Activated naive CD8-positive, alpha-beta T cell treated with anti-CD3 and anti-CD28 coated beads for 36 hours (primary cell): ENCODE results near the gene CFAP47. TPM values are rescaled to one million over a fixed set of nuclear protein-coding genes. Genes with fewer than 3 reads are reported as not detected.
"Not testable (repeated sequence)": the region's sequence is repeated elsewhere in the genome, so short reads cannot be mapped to it uniquely, and the experiment has no call there.

Source experiments
- DNase-seq: peaks from one replicate; pipeline ENCODE4 v3.0.0; 2021
- H3K27ac Mint-ChIP-seq: one replicate; pipeline ENCODE4 v1.8.0; 2022; ENCODE audit warnings: mild to moderate bottlenecking, moderate library complexity, mixed read lengths
- H3K27me3 Mint-ChIP-seq: one replicate; pipeline ENCODE4 v1.8.0; 2022; ENCODE audit warnings: mild to moderate bottlenecking, mixed read lengths
- H3K36me3 Mint-ChIP-seq: one replicate; pipeline ENCODE4 v1.8.0; 2021; ENCODE audit warnings: mild to moderate bottlenecking, mixed read lengths
- H3K4me1 Mint-ChIP-seq: one replicate; pipeline ENCODE4 v1.8.0; 2021; ENCODE audit warnings: mixed read lengths
- H3K4me3 Mint-ChIP-seq: one replicate; pipeline ENCODE4 v1.8.0; 2022; ENCODE audit warnings: mild to moderate bottlenecking, moderate library complexity, mixed read lengths
- H3K9me3 Mint-ChIP-seq: one replicate; pipeline ENCODE4 v1.8.0; 2022; ENCODE audit warnings: mixed read lengths
- total RNA-seq, 2 experiments: library from RNA; stranded (reverse); gene quantifications; one replicate each; pipeline ENCODE4 v1.2.3, GENCODE V29; 2021

The CFAP47 gene
- total RNA-seq, 2 experiments from 2014 or later: not detected

GRCh38 chrX:36159254-36159653, 239.7 kb downstream of the CFAP47 start:
- Mint-ChIP-seq H3K27ac (no peak overlapping the region), H3K36me3 (no peaks in the 10 kb centered on the region), H3K27me3 (no peaks in the 10 kb centered on the region), H3K4me3 (no peak overlapping the region), H3K9me3 (no peaks in the 10 kb centered on the region), H3K4me1 (no peaks in the 10 kb centered on the region)
- no peak for DNase-seq

DNA sequence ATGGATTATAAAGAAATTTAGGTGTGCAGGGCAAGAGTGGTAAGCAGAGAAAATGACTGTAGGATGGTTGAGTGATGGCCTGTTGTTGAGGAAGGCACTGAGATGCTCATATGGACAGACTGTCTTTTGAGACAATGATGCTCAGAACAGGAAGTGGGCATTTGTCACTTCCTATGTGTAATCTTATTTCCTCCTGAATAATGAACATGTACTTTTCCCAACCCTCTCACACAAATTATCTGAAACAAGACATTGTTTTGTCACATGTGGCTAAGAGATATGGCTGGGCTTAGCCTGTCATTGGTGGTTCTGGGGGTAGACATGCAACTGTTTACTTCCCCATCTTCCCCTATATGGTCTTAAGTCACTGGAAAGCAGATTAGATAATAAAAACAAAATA, 240.5 kb downstream of the CFAP47 start:
- Mint-ChIP-seq H3K4me1 (no peaks in the 10 kb centered on the region), H3K27ac (no peak overlapping the region), H3K4me3 (no peak overlapping the region), H3K27me3 (no peaks in the 10 kb centered on the region), H3K9me3 (no peaks in the 10 kb centered on the region), H3K36me3 (no peaks in the 10 kb centered on the region)
- no peak for DNase-seq

- Mint-ChIP-seq H3K4me1 (no peaks in the 10 kb centered on the region), H3K27me3 (no peaks in the 10 kb centered on the region), H3K4me3 (no peak overlapping the region), H3K36me3 (no peaks in the 10 kb centered on the region), H3K27ac (no peak overlapping the region), H3K9me3 (no peaks in the 10 kb centered on the region)
- no peak for DNase-seq
These were observed 279.0 kb downstream of the CFAP47 start for GRCh38 chrX:36198575-36198974.

DNA sequence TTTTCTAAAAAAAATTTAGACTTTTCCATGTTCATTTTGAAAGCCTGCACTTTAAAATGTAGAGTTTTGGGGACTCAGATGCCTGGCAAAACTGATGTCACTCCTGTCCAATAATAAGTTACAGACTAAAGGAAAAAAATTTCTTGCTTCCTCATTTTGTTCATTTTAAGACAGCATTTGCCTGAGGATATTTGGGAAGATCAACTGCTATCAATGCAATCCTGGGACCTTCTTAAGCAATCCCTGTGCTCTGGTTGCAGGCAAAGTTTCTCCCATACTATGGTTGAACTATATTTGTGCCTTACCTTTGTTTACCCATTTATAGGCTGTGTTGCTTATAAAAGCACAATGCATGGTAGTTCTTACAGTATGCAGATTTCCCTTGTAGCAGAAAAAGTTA, 280.4 kb downstream of the CFAP47 start:
- no peaks in the 10 kb centered on the region for H3K27me3 Mint-ChIP-seq
- H3K9me3 Mint-ChIP-seq: no peaks in the 10 kb centered on the region
- DNase-seq: no peak
- H3K4me1 Mint-ChIP-seq: no peaks in the 10 kb centered on the region
- H3K36me3 Mint-ChIP-seq: no peaks in the 10 kb centered on the region
- H3K4me3 Mint-ChIP-seq: no peak overlapping the region
- H3K27ac Mint-ChIP-seq: no peak overlapping the region

DNA sequence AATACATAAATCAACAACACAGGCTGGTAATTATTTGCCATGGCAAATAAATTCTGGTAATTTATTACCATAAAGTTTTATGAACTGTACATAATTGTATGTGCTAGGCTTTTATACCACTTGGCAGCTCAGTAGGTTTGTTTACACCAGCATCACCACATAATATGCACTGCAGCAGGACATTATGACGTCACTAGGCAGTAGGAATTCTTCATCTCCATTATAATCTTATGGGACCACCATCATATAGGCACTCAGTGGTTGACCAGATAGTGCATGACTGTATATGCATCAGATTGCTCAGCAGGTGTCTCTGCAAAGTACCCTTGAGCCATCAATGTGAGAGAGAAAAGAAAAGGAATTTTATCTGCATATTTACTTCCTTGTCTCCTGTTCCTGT, 295.4 kb downstream of the CFAP47 start:
- H3K4me1 Mint-ChIP-seq: no peaks in the 10 kb centered on the region
- H3K36me3 Mint-ChIP-seq: no peaks in the 10 kb centered on the region
- DNase-seq: no peak
- H3K9me3 Mint-ChIP-seq: no peaks in the 10 kb centered on the region
- no peak overlapping the region for H3K4me3 Mint-ChIP-seq
- no peaks in the 10 kb centered on the region for H3K27me3 Mint-ChIP-seq
- no peak overlapping the region for H3K27ac Mint-ChIP-seq

GRCh38 chrX:36218801-36219200, 299.3 kb downstream of the CFAP47 start:
- Mint-ChIP-seq H3K4me3 (no peak overlapping the region), H3K27me3 (no peaks in the 10 kb centered on the region), H3K9me3 (no peaks in the 10 kb centered on the region), H3K27ac (no peak overlapping the region), H3K36me3 (no peaks in the 10 kb centered on the region), H3K4me1 (no peaks in the 10 kb centered on the region)
- no peak for DNase-seq

DNA sequence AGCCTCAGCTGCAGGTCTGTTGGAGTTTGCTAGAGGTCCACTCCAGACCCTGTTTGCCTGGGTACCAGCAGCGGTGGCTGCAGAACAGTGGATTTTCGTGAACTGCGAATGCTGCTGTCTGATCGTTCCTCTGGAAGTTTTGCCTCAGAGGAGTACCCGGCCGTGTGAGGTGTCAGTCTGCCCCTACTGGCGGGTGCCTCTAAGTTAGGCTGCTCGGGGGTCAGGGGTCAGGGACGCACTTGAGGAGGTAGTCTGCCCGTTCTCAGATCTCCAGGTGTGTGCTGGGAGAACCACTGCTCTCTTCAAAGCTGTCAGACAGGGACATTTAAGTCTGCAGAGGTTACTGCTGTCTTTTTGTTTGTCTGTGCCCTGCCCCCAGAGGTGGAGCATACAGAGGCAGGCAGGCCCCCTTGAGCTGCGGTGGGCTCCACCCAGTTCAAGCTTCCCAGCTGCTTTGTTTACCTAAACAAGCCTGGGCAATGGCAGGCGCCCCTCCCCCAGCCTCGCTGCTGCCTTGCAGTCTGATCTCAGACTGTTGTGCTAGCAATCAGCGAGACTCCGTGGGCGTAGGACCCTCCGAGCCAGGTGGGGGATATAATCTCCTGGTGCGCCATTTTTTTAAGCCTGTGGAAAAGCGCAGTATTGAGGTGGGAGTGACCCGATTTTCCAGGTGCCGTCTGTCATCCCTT, 315.4 kb downstream of the CFAP47 start:
- H3K9me3 Mint-ChIP-seq, H3K27ac Mint-ChIP-seq, H3K27me3 Mint-ChIP-seq, H3K4me1 Mint-ChIP-seq, DNase-seq, H3K4me3 Mint-ChIP-seq, H3K36me3 Mint-ChIP-seq: not testable (repeated sequence)

DNA sequence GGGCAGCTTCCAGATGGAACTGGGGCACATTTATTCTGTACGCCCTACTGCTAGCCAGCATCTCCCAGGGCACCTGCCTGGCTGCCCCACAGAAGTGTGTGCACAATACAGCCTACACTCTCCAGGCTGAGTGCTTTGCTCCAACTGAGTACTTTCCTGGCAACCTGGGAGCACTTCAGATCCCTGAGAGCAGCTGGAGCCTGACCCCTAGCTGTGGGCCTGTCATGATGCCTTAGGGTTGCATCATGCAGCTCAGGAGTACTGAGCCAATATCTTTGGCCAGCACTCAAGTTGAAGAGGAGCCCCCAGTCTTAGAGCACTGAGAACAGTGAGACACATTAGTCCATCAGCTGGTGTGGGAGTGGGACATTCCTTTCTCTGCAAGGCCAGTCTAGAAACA, 321.9 kb downstream of the CFAP47 start:
- Mint-ChIP-seq H3K4me3 (no peak overlapping the region), H3K36me3 (no peaks in the 10 kb centered on the region), H3K4me1 (no peaks in the 10 kb centered on the region), H3K9me3 (no peaks in the 10 kb centered on the region), H3K27me3 (no peaks in the 10 kb centered on the region), H3K27ac (no peak overlapping the region)
- DNase-seq: no peak

GRCh38 chrX:36266155-36266554, 346.6 kb downstream of the CFAP47 start:
- no peak for DNase-seq
- Mint-ChIP-seq H3K9me3 (peaks cover 2% of the 10 kb centered on the region), H3K27me3 (no peaks in the 10 kb centered on the region), H3K27ac (no peak overlapping the region), H3K36me3 (no peaks in the 10 kb centered on the region), H3K4me1 (no peaks in the 10 kb centered on the region), H3K4me3 (no peak overlapping the region)

DNA sequence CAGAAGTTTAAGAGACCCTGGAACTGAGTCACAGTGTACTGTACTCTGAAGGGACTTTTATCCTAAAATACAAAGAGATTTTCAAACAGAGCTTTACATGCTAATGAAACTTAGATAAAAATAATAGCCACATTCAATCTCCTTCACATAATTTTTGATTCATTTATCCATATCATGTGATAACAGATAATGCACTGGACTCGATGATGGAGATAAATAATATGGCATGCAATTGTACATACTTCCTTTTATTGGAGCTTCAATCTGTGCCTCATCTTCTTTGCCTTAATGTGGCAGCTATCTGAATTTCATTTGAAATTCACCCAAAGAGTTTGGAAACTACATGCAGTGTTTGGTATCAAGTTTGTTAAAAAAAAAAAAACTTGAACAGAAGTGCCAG, 390.6 kb downstream of the CFAP47 start:
- DNase-seq: no peak

DNA sequence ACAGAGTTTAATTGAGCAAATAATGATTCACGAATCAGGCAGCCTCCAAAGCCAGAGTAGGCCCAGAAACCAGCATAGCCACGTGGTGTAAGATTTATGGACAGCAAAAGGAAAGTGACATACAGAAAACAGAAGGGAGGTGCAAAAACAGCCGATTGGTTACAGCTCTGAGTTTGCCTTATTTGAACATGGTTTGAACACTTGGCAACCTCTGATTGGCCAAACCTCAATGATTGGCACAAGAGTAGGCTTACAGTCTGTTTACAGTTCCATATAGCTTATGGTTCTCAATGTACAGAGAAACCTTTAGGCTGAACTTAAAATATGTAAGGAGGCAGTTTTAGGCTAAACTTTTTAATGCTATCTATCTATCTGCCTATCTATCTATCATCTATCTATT, 394.8 kb downstream of the CFAP47 start:
- H3K27me3 Mint-ChIP-seq: no peaks in the 10 kb centered on the region
- no peaks in the 10 kb centered on the region for H3K36me3 Mint-ChIP-seq
- H3K27ac Mint-ChIP-seq: no peak overlapping the region
- no peak for DNase-seq
- no peaks in the 10 kb centered on the region for H3K9me3 Mint-ChIP-seq
- H3K4me1 Mint-ChIP-seq: no peaks in the 10 kb centered on the region
- H3K4me3 Mint-ChIP-seq: no peak overlapping the region

More for the DNA sequence above, 390.6 kb downstream of the CFAP47 start:
- no peaks in the 10 kb centered on the region for H3K9me3 Mint-ChIP-seq
- no peaks in the 10 kb centered on the region for H3K27me3 Mint-ChIP-seq
- no peak overlapping the region for H3K4me3 Mint-ChIP-seq
- no peak overlapping the region for H3K27ac Mint-ChIP-seq
- no peaks in the 10 kb centered on the region for H3K4me1 Mint-ChIP-seq
- no peaks in the 10 kb centered on the region for H3K36me3 Mint-ChIP-seq

DNA sequence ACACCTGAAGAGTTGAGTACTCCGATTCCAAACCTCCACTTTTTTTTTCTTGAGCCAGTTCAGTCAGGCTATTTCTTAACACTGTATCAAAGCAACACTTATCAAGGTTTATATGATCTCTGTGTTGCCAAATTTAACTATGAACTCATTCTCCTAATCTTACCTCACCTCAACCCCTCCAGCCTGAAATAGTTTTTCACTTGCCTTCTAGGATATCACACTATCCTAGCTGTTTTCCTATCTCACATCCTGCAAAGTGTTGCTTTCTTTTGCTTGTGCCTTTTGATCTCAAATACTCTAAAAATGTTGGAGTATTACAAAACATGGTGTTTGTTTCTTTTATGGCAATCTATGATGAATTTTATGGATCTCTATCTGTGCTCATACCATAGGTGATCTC, 415.0 kb downstream of the CFAP47 start:
- Mint-ChIP-seq H3K27ac (no peak overlapping the region), H3K36me3 (no peaks in the 10 kb centered on the region), H3K27me3 (no peaks in the 10 kb centered on the region), H3K4me1 (no peaks in the 10 kb centered on the region), H3K9me3 (peaks cover 3% of the 10 kb centered on the region), H3K4me3 (no peak overlapping the region)
- DNase-seq: no peak

DNA sequence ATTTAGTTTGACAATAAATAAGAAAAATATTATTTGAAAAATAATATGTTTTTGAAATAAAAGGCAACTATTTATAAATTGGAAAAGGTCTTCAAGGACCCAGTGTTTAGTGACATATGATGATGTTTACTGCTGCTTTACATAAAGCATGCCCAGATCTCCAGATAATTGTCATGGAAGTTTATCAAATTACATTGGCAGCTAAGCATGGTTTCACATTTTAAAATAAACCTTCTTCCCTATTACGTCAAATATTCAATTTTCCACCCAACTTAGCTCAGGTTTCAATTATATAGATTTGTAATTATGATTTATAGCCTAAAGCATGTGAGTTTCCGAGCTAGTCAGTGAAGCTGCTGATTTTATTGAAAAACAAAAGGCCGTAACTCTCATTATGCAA, 417.2 kb downstream of the CFAP47 start:
- Mint-ChIP-seq H3K36me3 (no peaks in the 10 kb centered on the region), H3K27ac (no peak overlapping the region), H3K4me1 (no peaks in the 10 kb centered on the region), H3K9me3 (peaks cover 3% of the 10 kb centered on the region), H3K27me3 (no peaks in the 10 kb centered on the region), H3K4me3 (no peak overlapping the region)
- DNase-seq: no peak

DNA sequence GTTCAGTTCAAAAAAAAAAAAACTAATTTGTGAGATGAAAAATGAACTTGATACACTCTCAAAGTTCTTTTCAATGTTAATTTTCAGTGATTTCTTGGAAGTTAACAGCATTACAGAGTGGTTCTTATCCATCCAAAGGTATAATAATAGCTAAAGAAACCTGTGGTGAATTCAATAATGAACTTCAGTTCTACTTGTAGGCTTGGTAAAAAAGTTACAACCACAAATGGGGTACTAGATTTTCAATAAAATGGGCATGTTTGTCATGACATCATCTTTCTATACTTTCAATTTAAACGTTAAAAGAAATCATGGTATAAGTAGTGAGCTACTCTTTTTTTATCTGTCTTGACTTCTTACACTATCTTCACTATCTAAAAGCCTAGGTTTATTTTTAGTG, 424.8 kb downstream of the CFAP47 start:
- Mint-ChIP-seq H3K9me3 (no peaks in the 10 kb centered on the region), H3K4me1 (no peaks in the 10 kb centered on the region), H3K27ac (no peak overlapping the region), H3K27me3 (no peaks in the 10 kb centered on the region), H3K4me3 (no peak overlapping the region), H3K36me3 (no peaks in the 10 kb centered on the region)
- no peak for DNase-seq

DNA sequence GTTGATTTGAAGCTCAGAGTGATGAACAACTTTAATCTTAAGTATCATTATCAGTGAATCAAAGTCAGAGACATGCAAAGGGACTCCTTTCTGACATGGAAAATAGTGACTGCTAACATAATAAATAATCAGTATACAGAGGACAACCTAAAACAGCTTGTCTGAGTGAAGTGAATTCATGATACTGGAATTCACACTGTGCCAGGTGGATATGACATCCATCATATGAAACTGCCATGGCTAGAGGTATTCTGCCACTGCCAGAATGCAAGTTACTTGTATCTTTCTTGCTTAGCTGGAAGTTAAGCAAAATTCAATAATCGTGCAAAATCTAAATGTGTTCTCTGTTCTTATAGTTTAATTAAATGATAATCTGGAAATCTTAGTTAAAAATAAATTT, 429.0 kb downstream of the CFAP47 start:
- DNase-seq: no peak
- Mint-ChIP-seq H3K27me3 (no peaks in the 10 kb centered on the region), H3K36me3 (no peaks in the 10 kb centered on the region), H3K4me1 (no peaks in the 10 kb centered on the region), H3K27ac (no peak overlapping the region), H3K4me3 (no peak overlapping the region), H3K9me3 (no peaks in the 10 kb centered on the region)

DNA sequence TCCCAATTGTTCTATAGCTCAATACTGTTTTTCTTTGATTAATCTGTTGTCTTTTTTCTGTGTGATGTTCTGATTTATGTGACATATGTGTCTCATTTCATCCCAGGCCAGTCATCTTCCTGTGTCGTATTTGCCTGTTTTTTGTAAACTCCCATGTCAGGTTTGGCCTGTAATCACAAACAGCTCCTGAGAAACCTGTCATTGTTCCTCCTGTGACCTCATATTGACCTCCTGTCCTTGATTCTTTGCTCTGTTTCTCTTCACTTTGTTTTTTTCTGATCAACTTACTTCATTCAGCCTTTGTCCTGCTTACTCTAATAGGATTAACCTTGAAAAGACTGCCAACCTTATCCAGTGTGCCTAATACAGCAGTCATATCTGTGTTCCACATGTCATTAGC, 438.3 kb downstream of the CFAP47 start:
- H3K36me3 Mint-ChIP-seq: no peaks in the 10 kb centered on the region
- no peak overlapping the region for H3K4me3 Mint-ChIP-seq
- DNase-seq: no peak
- H3K9me3 Mint-ChIP-seq: peaks cover 2% of the 10 kb centered on the region
- H3K27me3 Mint-ChIP-seq: no peaks in the 10 kb centered on the region
- no peaks in the 10 kb centered on the region for H3K4me1 Mint-ChIP-seq
- H3K27ac Mint-ChIP-seq: no peak overlapping the region

GRCh38 chrX:36364262-36364661, 444.7 kb downstream of the CFAP47 start:
- no peaks in the 10 kb centered on the region for H3K36me3 Mint-ChIP-seq
- no peaks in the 10 kb centered on the region for H3K4me1 Mint-ChIP-seq
- H3K4me3 Mint-ChIP-seq: no peak overlapping the region
- H3K27ac Mint-ChIP-seq: no peak overlapping the region
- H3K27me3 Mint-ChIP-seq: no peaks in the 10 kb centered on the region
- DNase-seq: no peak
- H3K9me3 Mint-ChIP-seq: no peaks in the 10 kb centered on the region
